GM21737 (cell line): ENCODE measurements around the gene PYDC1.
A peak's percentile ranks its signal among the peaks of the same experiment; 100 is the strongest.
"Not testable (repeated sequence)": the region's sequence is repeated elsewhere in the genome, so short reads cannot be mapped to it uniquely, and the experiment has no call there.

Experiments used
- ATAC-seq: cut with Tn5 transposase; IDR thresholded peaks from one replicate; pipeline ENCODE4 v1.9.1; 2021; ENCODE audit warnings: mild to moderate bottlenecking, moderate library complexity; ENCODE audit not compliant: unreplicated experiment

Gene PYDC1

DNA sequence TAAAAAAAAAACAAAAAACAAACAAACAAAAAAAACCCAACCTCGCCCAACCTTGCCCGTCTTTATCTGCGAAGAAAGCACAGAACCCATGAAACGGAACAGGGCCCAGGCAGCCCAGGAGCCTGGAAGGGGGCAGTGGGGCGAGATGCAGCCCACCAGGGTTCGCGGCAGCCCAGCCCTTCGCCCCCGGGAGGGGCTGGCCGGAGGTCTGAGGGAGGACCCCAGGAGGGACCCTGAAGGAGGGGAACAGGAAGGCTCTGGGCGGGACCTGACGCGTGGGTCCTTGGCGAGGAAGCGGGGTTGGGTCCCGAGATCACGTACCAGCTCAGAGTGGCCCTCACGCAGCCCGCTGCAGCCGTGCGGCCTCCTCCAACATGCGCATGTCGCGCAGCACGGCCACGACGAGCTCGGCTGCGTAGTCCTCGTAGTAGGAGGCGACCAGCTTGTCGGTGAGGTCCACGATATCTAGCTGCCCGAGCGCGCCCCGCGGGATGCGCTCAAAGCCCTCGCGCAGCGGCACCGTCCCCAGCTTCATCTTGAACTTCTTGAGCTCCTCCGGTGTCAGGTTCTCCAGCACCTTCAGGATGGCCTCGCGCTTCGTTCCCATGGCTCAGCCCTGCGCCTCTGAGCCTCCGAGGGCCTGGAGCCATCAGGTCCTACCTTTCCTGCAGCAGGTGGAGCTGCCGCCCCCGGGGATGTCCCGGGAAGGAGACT, at the start of gene PYDC1:
Gene PYDC1, minus strand, starts transcription at position 714 of the 714 bp plus-strand sequence. Its CDS starts 107 bp downstream, at position 607.
- ATAC-seq = no peak

DNA sequence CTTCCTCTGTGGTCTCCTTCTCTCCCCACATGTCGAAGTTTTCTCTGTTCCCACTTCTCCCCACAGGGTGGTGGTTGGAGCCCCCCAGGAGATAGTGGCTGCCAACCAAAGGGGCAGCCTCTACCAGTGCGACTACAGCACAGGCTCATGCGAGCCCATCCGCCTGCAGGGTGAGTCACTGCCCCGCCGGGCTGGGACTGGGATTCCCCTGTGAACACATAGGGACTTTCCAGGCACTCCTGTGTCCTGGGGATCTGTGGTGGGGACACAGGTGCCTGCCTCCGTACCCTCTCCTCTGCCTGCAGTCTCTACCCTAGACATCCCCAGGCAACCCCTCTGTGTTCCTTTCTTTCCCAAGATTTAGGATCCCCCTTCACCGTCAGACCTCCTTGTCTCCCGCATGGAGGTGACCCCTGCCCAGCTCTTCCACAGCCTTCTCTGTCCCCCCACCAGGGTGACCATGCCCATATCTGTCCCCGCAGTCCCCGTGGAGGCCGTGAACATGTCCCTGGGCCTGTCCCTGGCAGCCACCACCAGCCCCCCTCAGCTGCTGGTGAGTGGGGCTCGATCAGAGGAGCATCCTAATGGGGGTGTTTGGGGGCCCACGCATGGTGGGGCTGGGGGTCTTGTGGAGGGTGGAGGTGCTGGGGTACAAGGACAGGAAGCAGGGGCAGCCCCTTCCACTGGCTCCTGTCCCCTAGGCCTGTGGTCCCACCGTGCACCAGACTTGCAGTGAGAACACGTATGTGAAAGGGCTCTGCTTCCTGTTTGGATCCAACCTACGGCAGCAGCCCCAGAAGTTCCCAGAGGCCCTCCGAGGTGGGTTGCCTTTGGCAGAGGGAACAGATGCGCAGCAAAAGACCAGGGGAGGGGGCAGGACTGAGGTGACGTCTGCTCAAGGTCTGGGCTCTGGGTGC, 48.7 kb upstream of the PYDC1 start:
- ATAC-seq = peak; percentile 84

- no peak for ATAC-seq
Observed at GRCh38 chr16:31262084-31262483, 45.1 kb upstream of the PYDC1 start.

GRCh38 chr16:31260136-31260931, 43.4 kb upstream of the PYDC1 start:
- peak; percentile 26 for ATAC-seq

GRCh38 chr16:31258366-31258765, 41.4 kb upstream of the PYDC1 start:
- no peak for ATAC-seq

DNA sequence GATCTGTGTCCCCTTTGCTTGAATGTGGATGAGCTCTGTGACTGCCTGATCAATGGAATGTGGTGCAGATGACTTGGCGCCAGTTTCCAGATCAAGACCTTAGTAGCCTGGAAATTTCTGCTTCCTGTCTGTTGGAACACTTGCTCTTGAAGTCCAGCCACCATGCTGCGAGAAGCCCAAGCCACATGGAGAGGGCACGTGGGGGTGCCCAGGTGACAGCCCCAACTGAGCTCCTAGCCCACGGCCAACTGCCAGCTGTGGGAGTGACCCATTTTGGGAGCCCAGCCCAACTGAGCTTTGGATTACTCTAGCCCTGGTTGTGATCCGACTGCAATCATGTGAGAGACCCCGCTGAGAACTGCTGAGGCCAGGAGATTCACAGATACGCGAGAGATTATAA, 39.5 kb upstream of the PYDC1 start:
- no peak for ATAC-seq

- no peak for ATAC-seq
Observed at GRCh38 chr16:31253642-31254045, 36.7 kb upstream of the PYDC1 start.

GRCh38 chr16:31251435-31251834, 34.5 kb upstream of the PYDC1 start:
- no peak for ATAC-seq

GRCh38 chr16:31250782-31251384, 33.9 kb upstream of the PYDC1 start:
- no peak for ATAC-seq

- ATAC-seq = no peak
Observed at GRCh38 chr16:31248344-31248743, 31.4 kb upstream of the PYDC1 start.

DNA sequence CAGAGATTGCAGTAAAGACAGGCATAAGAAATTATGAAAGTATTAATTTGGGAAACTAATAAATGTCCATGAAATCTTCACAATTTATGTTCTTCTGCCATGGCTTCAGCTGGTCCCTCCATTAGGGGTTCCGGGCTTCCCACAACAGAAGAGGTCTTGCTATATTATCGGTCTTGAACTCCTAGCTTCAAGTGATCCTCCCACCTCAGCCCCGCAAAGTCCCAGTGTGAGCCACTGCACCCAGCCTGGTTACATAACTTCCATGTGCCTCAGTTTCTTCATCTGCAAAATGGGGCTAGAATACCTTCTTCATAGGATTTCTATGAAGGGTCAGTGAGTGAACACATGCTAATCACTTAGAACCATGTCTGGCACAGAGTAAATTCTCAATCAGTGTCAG, 29.4 kb upstream of the PYDC1 start:
- ATAC-seq = no peak

DNA sequence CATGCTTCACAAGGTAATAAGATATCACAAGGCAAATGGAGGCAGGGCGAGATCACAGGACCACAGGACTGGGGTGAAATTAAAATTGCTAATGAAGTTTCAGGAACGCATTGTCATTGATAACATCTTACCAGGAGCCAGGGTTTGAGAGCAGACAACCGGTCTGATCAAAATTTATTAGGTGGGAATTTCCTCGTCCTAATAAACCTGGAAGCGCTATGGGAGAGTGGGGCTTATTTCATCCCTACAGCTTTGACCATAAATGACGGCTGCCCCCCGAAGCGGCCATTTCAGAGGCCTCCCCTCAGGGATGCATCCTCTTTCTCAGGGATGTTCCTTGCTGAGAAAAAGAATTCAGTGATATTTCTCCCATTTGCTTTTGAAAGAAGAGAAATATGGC, 28.7 kb upstream of the PYDC1 start:
- not testable (repeated sequence) for ATAC-seq

GRCh38 chr16:31243734-31244670, 27.1 kb upstream of the PYDC1 start:
- no peak for ATAC-seq

GRCh38 chr16:31242206-31242605, 25.3 kb upstream of the PYDC1 start:
- no peak for ATAC-seq

DNA sequence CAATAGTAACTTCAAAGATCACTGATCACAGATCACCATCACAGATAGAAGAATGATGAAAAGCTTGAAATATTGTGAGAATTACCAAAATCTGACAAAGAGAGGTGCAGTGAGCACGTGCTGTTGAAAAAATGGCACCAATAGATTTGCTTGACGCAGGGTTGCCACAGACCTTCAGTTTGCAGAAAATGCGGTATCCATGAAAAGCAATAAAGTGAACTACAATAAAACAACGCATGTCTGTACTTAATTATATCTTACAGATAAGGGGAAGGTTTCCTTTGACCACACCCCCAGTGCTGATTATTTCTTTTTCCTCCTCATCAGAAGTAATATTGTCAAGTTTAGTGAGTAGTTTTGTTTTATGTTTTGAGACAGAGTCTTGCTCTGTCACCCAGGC, 21.1 kb upstream of the PYDC1 start:
- ATAC-seq = no peak

DNA sequence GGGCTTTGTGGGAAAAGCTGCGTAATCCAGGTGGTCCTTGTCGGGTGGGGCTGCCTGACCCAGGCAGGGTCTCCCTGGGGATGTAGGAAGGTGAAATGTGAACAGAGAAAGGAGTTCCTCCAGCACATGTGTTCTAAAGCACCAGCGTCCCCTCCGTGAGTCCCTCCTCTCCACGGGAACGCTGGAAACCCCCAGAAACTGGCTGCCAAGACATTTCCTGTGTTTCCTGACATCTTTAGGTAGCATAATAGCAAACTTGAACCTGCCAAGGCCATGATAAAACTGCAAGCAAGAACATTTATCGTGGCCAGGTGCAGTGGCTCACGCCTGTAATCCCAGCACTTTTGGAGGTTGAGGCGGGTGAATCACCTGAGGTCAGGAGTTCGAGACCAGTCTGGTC, 12.6 kb upstream of the PYDC1 start:
- ATAC-seq = no peak

- no peak for ATAC-seq
Observed at GRCh38 chr16:31228206-31228605, 11.3 kb upstream of the PYDC1 start.

- ATAC-seq = no peak
Observed at GRCh38 chr16:31225193-31225592, 8.3 kb upstream of the PYDC1 start.

- no peak for ATAC-seq
Observed at GRCh38 chr16:31224092-31224955, 7.4 kb upstream of the PYDC1 start.
